EH (cell line): ENCODE data around the gene KCNH8.

Experiments
- DNase-seq: peaks from one replicate; pipeline ENCODE4 v3.0.0-alpha.2; 2015; ENCODE audit warnings: low read depth

Gene KCNH8

DNA sequence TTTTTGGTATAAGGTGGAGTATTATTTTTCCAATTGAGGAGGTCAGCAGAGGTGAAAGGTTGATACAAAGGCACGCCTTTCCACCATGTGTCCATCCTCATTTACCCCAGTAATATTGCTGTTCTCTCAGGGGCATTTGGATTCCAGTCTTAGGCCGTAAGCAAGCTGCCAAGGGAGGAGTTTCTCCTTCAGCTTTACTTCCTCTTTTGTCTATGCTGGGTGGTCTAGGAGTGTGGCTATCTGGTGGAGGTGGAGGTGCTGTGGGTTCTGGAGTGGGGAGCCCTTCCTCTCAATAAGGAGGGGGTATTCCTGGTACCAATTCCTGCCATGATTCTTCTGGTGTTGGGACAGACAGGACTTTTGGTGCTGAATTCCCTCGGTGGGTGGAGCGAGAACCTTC lies 340.6 kb downstream of the KCNH8 start:
- DNase-seq = no peak

DNA sequence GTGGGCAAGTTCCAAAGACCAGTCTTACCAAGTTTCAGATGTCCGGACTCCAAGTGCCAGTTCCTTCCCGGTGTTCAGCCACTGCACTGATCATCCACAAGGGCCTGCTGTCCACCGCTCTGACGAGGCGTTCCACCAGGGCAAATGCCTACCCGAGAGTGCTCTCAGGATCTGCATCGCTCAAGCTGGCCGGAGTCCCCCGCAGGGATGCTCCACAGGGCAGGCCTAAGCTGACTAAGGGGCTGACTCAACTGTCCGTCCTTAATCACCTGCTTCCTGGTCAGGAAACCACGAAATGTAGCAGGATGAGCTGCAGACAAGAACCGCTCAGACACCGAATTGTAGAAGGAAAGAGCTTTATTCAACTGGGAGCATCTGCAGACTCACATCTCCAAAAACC lies 341.6 kb downstream of the KCNH8 start:
- DNase-seq = no peak

DNA sequence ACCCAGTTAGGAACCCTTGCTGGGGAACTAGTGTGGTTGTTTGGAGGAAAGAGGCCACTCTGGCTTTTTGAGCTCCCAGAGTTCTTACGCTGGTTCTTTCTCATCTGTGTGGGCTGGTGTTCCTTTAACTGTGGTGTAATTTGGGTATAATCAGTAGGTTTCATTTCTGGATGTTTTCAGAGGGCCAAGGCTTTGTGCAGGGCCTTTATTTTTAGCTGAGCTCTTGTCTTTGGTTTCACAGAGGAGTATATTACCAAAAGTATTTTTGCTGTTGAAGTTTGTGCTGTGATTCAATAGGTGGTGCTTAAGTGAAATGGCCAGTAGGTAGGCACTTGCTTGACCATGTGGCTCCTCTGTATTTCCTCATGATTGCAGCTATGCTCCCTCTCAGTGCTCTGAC lies 357.9 kb downstream of the KCNH8 start:
- no peak for DNase-seq

DNA sequence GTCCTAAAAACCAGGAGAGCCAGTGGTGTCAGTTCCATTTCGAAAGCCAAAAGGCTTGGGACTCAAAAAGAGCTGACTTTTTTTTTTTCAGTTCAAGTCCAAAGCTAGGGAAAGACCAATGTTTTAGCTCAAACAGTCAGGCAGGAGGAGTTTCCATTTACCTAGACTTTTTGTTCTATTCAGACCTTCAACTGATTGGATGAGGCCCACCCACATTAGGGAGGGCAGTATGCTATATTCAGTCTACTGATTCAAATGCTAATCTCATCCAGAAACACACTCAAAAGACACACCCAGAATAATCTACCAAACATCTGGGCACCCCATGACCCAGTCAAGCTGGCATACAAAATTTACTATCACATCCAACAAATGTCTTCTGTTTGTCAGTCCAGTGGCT lies 374.0 kb downstream of the KCNH8 start:
- no peak for DNase-seq

DNA sequence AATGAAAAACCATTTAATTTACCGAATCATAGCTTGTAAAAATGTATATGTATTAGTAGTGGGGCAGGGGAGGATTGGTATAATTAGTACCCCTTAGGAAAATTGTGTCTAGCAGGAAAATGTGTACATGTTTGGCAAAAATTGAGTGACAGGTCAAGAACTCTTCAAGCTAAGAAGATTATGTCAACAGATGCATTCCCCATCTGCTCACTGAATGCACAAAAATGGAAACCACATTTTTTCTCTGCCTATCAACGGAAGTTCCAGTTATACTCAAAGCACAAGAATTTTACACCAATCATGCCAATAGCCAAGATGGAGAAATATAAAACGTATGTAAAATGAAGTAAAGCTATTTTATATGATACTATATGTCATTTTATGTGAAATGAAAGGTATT lies 377.8 kb downstream of the KCNH8 start:
- no peak for DNase-seq

DNA sequence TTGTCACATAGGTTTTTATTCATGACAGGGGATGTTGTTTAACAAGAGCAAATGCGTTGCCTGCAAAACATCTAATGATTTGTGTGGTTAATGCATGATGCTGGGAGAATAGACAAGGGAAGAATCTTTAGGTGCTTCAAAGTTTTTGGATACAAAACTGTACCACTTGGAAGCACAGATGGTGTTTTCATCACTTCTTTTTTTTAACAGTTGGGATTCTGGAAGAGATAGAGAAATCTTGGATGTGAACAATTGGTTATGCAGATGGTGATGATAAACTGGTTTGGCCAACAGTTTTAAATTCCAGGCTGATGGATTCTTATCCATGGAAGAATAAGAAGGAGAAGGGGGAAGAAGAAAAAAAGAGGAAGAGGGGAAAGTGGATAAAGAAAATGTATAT lies 379.4 kb downstream of the KCNH8 start:
- DNase-seq = no peak

DNA sequence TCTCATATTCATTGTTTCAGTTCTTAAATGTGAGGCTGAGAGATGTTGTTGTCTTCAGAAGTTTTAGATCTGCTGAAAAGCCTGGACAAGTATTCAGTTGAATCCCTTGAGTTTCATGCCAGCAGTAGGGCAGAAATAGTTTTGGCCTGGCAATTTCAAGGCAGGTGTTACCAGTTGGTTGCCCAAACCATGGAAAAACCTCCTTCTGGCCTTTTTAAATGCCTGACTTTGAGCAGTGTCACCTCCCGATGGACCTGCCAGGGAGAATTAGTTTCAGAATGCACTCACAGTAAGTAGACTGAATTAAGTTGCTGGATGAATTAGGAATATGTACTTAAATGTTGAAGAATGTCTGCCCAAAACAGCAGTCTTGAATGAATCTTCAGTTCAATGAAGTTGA lies 383.1 kb downstream of the KCNH8 start:
- no peak for DNase-seq

DNA sequence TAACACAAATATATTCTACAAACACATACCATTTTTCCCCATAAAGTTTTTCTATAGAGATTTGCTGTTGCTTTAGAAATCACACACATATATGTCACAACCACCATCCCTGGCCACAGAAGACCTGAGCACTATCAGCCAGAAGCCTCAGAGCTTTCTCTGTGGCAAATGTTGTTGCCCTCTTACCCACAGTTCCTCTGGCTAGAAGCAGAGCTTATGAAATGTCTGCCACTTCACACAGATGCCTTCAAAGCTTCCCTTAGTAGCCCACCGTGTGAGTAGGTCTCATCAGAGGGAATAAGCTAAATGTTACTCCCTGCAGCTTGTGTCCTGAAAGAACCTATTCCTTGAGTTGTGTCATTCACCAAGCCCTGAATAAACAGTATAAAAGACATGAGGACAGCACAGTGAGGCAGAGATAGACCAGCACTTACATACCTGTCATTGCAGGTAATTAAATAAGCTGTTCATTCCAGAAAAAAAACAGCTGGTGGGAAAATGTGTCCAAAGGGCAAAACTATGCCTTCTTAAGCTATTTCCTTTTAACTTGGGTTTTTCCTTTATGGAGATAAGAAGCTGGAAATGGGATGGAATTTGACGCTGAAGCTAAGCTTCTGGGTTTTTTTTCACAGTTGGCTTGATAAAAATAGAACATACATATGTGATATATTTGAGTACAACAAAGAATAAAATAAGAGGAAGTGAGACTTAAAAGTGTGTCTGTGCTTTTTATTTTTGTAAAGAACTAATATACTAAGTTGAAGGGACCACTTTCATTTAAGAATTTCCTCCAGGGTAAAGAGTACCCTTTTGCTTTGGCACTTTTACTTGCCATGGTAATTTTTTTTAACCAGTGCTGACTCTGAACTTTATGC lies 391.4 kb downstream of the KCNH8 start:
- no peak for DNase-seq

DNA sequence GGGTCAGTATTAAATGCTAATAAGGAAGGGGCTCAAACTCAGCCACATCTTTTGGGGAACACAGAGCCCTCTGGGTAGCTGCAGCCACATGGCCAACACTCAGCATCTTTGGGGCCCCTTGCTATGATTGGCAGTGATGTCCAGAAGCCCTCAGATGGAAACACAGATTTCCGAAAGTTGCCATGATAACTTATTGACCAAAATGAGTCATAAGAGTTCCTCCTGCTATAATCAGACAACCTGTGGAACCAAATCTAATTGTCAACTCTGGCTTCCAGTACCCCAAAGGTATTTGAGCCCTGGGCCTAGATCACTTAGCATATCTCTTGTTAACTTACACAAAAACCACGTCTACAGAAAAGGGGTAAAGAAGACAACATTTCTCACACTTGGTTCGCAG lies 392.2 kb downstream of the KCNH8 start:
- DNase-seq = no peak

DNA sequence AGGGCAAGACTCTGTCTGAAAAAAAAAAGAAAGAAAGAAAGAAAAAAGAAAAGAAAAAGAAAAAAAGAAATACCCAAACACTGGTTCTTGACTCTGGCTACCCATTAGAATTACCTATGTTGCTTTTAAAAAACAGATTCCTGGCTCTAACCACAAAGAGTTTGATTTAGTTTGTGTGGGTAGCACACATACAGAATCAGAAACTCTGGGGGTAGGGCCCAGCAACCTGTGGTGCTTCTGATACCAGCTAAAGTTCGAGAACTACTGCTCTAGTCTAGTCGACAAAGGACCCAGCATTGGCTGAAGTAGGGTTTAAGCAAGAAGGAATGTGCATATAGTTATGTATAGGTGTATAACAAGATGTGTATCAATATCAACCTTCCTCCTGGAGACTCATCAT lies 393.0 kb downstream of the KCNH8 start:
- no peak for DNase-seq

DNA sequence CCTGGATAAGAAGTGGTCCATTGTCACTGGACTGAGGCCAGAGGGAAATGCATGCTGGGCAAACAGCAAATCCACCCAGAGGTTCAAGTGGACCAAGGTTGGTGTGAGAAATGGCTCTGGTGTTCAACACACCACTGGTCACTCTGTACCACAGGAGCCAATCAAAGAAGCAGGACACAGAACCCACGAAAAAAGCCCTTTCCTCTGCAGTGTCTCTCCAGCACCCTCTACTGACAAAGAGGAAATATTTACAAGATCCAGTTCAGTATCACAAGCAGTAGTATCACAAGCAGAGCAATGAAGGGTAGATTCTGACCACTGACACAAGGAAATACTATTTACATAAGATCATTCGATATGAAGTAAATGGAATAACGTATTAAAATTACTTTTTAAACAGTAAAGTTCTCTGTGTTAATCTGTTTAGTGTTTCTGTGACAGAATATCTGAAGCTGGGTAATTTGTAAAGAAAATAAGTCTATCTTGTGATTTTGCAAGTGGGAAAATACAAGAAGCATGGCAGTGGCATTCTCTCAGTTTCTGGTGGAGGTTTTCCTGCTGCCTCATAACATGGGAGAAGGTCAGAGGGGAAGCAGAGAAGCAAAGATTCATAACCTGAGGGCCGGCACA lies 395.0 kb downstream of the KCNH8 start:
- DNase-seq = no peak

DNA sequence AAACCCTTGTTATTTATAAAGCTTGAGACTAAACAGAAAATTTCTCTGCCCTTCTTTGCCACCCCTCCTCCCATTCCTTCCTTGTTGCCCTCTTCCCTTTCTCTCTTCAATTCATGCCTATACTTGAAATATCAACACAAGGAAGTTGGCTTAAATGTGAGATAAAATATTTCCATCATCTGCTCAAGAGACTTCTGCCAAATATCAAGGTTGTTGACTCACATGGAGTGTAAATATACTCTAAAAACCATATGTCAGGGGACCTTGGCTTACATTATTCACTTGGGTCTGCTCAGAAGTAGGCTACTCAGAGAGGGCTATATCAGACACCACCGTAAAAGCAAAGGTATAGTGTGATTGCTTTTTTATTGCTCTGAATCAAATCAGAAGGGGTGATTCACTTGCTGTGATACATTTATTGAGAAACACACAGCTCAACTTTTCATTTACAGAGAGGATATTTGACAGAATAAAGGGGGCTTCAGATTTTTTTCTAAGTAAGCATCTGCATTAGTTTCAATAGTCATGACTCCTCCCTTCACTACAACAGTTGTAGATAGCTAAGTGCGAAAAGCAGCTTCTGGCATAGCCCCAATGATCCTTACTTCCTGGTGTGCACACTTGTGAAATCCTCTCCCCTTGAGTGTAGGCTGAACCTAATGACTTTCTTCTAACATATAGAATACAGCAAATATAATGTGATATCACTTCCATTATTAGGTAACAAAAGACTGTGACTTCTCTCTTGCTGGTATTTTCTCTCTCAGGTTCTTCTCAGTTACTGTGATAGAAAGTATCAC lies 399.6 kb downstream of the KCNH8 start:
- DNase-seq = no peak

DNA sequence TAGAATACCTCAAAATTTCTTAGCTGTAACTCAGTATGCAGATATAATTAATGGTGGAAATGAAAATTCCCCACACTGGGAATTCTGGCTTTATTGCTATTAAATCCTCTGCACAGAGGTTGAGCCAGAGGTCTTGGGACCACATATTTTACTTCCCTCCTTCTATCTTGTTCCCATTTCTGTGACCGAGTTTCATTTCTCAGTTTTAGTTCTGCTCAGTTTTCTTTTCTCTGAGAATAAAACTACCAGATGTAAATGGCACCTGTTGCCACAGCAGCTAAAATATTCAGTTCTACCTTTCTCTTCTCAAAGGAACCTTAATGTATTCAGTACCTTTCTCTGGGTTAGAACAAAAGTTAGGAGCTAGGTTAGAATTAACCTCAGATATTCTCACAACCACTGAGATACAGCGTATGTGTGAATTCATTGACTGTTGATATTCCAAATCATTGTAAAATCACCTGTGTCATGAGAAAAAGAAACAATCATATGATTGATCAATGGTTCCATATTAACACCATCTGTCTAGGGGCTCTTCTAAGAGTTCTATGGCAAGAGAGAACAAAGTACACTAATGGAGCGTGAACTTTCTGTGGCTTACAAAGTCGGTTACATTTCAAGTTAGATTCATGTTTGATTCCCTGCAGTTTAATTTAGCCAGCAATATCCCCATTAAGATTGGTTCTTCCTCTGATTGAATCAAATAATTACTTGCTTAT lies 411.6 kb downstream of the KCNH8 start:
- no peak for DNase-seq

DNA sequence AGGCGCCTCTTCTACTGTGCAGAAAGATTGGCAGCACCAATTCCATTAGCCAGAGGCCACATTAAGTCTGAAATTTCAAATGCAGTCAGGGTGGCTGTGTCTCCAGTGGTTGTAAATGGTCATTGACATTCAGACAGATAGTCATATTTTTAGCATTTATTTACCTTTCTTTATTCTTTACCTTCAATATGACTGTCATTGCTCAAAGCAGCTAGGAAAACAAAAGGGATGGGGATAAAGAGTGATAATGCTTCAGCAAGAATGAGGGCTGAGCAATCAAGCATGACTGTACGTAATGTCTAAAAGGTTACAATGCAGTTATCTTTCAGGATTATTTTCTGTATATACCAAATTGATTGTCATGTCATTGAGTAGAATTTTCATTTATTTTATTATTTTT lies 425.3 kb downstream of the KCNH8 start:
- no peak for DNase-seq

DNA sequence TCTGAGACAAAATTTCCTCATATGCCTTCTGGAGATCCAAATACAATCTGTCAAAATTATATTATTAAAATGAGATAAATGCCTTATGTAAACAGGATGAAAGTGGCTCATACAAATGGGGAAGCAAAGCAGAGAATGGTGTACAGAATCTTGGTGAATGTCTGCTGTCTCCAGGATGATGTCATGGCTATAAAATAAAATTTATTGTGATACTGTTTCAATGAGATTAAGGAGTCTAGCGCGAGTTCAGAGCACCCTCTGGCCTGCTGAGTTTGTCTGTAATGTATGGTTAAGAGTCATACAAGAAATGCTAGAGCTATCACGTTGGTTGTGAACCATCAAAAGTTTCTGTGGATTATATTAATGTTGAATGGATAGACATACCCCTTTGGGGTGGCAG lies 426.0 kb downstream of the KCNH8 start:
- DNase-seq = no peak

DNA sequence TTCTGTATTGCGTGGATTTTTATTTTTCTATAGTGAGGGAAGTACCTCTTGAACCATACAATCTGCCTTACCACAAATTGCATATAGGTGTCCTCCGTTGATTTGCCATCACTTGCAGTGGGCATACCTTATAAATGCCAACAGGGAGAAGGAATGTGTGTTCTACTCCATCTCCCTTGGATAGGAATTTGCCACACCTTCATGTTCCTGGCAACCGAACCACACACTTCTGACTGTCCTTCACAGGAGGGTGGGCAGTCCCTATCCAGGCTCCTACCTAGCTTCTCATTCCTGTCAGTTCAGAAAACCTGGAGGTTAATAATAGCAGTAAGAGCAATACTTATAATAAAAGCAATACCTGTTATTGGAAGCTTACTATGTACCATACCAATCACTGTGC lies 428.0 kb downstream of the KCNH8 start:
- no peak for DNase-seq
